K562 (cell line): Measurements from ENCODE around the gene NCDN. TPM values are rescaled to one million over a fixed set of nuclear protein-coding genes. Genes with fewer than 3 reads are reported as not detected.

Experiments
- ATAC-seq: fragments of 200-7000 bp; cut with Tn5 transposase; 3 replicates; pipeline ENCODE4 v1.9.1; 2020; ENCODE audit warnings: moderate library complexity
- BruUV-seq: library from RNA; stranded (reverse); fragments of 400-500 nt; replicated peaks from 2 replicates; lab custom pipeline; 2021; lab: Mats Ljungman, UMichigan
- CTCF ChIA-PET: fragments of 300-600 bp; formaldehyde crosslinking; extraction: SDS; loops from one replicate; lab custom pipeline; 2021; ENCODE audit warnings: low intra/inter-chr PET ratio; lab: Yijun Ruan, JAX
- POLR2A ChIA-PET: fragments of 300-600, 350-650 bp; sonication (Branson Sonifier 250); formaldehyde crosslinking; extraction: SDS; loops from one replicate; lab custom pipeline; 2021; ENCODE audit warnings: antibody characterized with exemption, inconsistent platforms; lab: Yijun Ruan, JAX
- DNase-seq, 4 experiments: peaks; one replicate each; pipeline versions ENCODE4 v3.0.0 to v3.0.0-alpha.2; 2011 to 2018; ENCODE audit warnings: low spot score in 3 of 4, mixed read lengths in 3 of 4; ENCODE audit errors: extremely low read depth in 1 of 4
- FAIRE-seq: peaks from 2 replicates; lab custom pipeline; 2011; peaks lifted over from hg19 to GRCh38; lab: Jason Lieb, UNC
- H2AFZ ChIP-seq: 2 replicates; pipeline ENCODE4 v1.6.0; 2011; ENCODE audit warnings: low read depth, low read length, control low read depth, inconsistent platforms
- H3K27ac ChIP-seq: fragments of 200-600 bp; 3 replicates; pipeline ENCODE4 v1.8.0; 2011; ENCODE audit warnings: low read depth, mild to moderate bottlenecking, control low read depth, inconsistent platforms, low read length, moderate library complexity, mixed read lengths; ENCODE audit errors: extremely low read depth
- H3K27me3 ChIP-seq, 2 experiments: fragments of 300-600 bp in 1 of 2; 2 replicates in 1 of 2; 3 replicates in 1 of 2; pipeline versions ENCODE4 v1.6.0 to v1.8.0; 2011; ENCODE audit warnings: inconsistent platforms in 2 of 2, low read length in 2 of 2, mild to moderate bottlenecking in 1 of 2, mixed read lengths in 1 of 2, moderate library complexity in 1 of 2; ENCODE audit not compliant: control insufficient read depth in 2 of 2, insufficient read depth in 2 of 2
- H3K36me3 ChIP-seq: fragments of 300-600 bp; 3 replicates; pipeline ENCODE4 v1.8.0; 2011; ENCODE audit warnings: mild to moderate bottlenecking, low read length, inconsistent platforms; ENCODE audit not compliant: control insufficient read depth, insufficient read depth
- H3K4me1 ChIP-seq, 2 experiments: fragments of 200-600 bp in 1 of 2; replicated peaks in 1 of 2; 2 replicates in 1 of 2; 3 replicates in 1 of 2; pipeline versions ENCODE4 v1.5.1 to v1.8.0; 2011; ENCODE audit warnings: inconsistent platforms in 2 of 2, low read length in 2 of 2, mild to moderate bottlenecking in 1 of 2, mixed read lengths in 1 of 2, moderate library complexity in 1 of 2; ENCODE audit not compliant: control insufficient read depth in 2 of 2, insufficient read depth in 2 of 2
- H3K4me2 ChIP-seq: 2 replicates; pipeline ENCODE4 v1.6.1; 2011; ENCODE audit warnings: low read length, control low read depth, inconsistent platforms, mixed read lengths; ENCODE audit not compliant: insufficient read depth
- H3K4me3 ChIP-seq: fragments of 200-600 bp; sonication (generic), shearing (Covaris generic); 2 replicates; pipeline ENCODE4 v1.5.1; 2016; ENCODE audit warnings: control low read depth, inconsistent platforms
- H3K79me2 ChIP-seq: fragments of 200-600 bp; 3 replicates; pipeline ENCODE4 v1.8.0; 2011; ENCODE audit warnings: low read length, inconsistent platforms; ENCODE audit not compliant: control insufficient read depth, insufficient read depth
- H3K9ac ChIP-seq, 2 experiments: 2 replicates each; pipeline versions ENCODE4 v1.6.0 to v1.6.1; 2011; ENCODE audit warnings: low read depth in 2 of 2, low read length in 2 of 2, control low read depth in 1 of 2, inconsistent platforms in 1 of 2, mild to moderate bottlenecking in 1 of 2, mixed read lengths in 1 of 2; ENCODE audit not compliant: insufficient read depth in 1 of 2
- H3K9me1 ChIP-seq: one replicate; pipeline ENCODE4 v1.6.0; 2011; ENCODE audit warnings: inconsistent platforms, mild to moderate bottlenecking, low read length, moderate library complexity; ENCODE audit not compliant: control insufficient read depth, insufficient read depth
- H3K9me3 ChIP-seq: replicated peaks from 2 replicates; pipeline ENCODE4 v1.5.1; 2011; ENCODE audit warnings: low read depth, low read length, inconsistent platforms; ENCODE audit not compliant: control insufficient read depth, insufficient read depth
- H4K20me1 ChIP-seq: replicated peaks from 2 replicates; pipeline ENCODE4 v1.6.1; 2011; ENCODE audit warnings: low read length, inconsistent platforms, mixed read lengths; ENCODE audit not compliant: control insufficient read depth, insufficient read depth
- CBFA2T3 ChIP-seq: fragments of 450-650 bp; IDR thresholded peaks from 2 replicates; pipeline ENCODE4 v1.6.1; 2017
- CEBPB ChIP-seq: fragments of 450-650 bp; IDR thresholded peaks from 2 replicates; pipeline ENCODE4 v1.6.1; 2016; ENCODE audit warnings: missing genetic modification characterization, missing compliant biosample characterization
- CHD4 ChIP-seq: fragments of 200-600 bp; sonication (generic); IDR thresholded peaks from 3 replicates; pipeline ENCODE4 v1.6.1; 2012; ENCODE audit warnings: low read depth, mild to moderate bottlenecking, mixed read lengths, low read length, inconsistent platforms; ENCODE audit not compliant: insufficient read depth, insufficient replicate concordance, poor library complexity, severe bottlenecking
- EHMT2 ChIP-seq: fragments of 450-650 bp; IDR thresholded peaks from 2 replicates; pipeline ENCODE4 v1.6.1; 2018; ENCODE audit warnings: antibody characterized with exemption
- GTF3C2 ChIP-seq: IDR thresholded peaks from 3 replicates; pipeline ENCODE4 v1.6.1; 2011; ENCODE audit warnings: borderline replicate concordance, mild to moderate bottlenecking, moderate library complexity; ENCODE audit not compliant: insufficient read length; ENCODE audit errors: extremely low read depth
- MLX ChIP-seq, 2 experiments: fragments of 450-650 bp in 1 of 2; sonication (generic) in 1 of 2; formaldehyde crosslinking; conservative IDR thresholded peaks; 2 replicates each; pipeline versions ENCODE4 v1.4.0 to v1.8.1; 2020 to 2022; ENCODE audit warnings: mild to moderate bottlenecking in 1 of 2, missing genetic modification reagents in 1 of 2
- NCOA2 ChIP-seq, 2 experiments: fragments of 450-650 bp; IDR thresholded peaks; 2 replicates each; pipeline ENCODE4 v1.6.1; 2018; ENCODE audit warnings: mild to moderate bottlenecking in 2 of 2, moderate library complexity in 1 of 2; ENCODE audit not compliant: partially characterized antibody in 2 of 2
- NFE2L1 ChIP-seq: fragments of 450-650 bp; IDR thresholded peaks from 2 replicates; pipeline ENCODE4 v1.6.1; 2016; ENCODE audit warnings: missing genetic modification characterization, low read depth, mild to moderate bottlenecking, missing compliant biosample characterization, moderate library complexity, borderline replicate concordance
- RBM14 ChIP-seq: fragments of 200-400 bp; formaldehyde crosslinking; IDR thresholded peaks from 2 replicates; pipeline ENCODE4 v1.6.1; 2018; ENCODE audit warnings: low read depth, mild to moderate bottlenecking, low read length, moderate library complexity, borderline replicate concordance; ENCODE audit not compliant: insufficient read depth
- RFX1 ChIP-seq: fragments of 450-650 bp; IDR thresholded peaks from 2 replicates; pipeline ENCODE4 v1.6.1; 2016; ENCODE audit warnings: mild to moderate bottlenecking, moderate library complexity
- SPI1 ChIP-seq: IDR thresholded peaks from 2 replicates; pipeline ENCODE4 v1.6.1; 2011; ENCODE audit warnings: low read depth, low read length, control low read depth, borderline replicate concordance
- ZBTB34 ChIP-seq: fragments of 250-450 bp; sonication (Bioruptor Pico); IDR thresholded peaks from 2 replicates; pipeline ENCODE4 v1.8.0; 2021; ENCODE audit warnings: mild to moderate bottlenecking, moderate library complexity
- ZNF121 ChIP-seq: sonication (generic); formaldehyde crosslinking; conservative IDR thresholded peaks from 2 replicates; pipeline ENCODE4 v1.8.0; 2022; ENCODE audit warnings: missing genetic modification reagents
- WGBS: fragments of 100-300 bp; shearing (Covaris generic); methylation state at CpG from one replicate; pipeline ENCODE4 v1.1.6; 2016; ENCODE audit warnings: low coverage, mixed read lengths; ENCODE audit not compliant: insufficient coverage; ENCODE audit errors: missing lambda C conversion rate; 5-methylcytosine and 5-hydroxymethylcytosine counted together
- in situ Hi-C: fragments of 300-500 bp; cut with MboI; formaldehyde crosslinking; loops from 4 replicates; pipeline ENCODE4 v1.15.0; 2018; ENCODE audit warnings: inconsistent platforms, mixed read lengths
- intact Hi-C: fragments of 100-400 bp; cut with micrococcal nuclease; formaldehyde crosslinking; loops from 2 replicates; pipeline ENCODE4 v1.14.2; 2022
- polyA plus RNA-seq, 8 experiments: library from polyadenylated mRNA; depleted of rRNA in 4 of 8; stranded (reverse) in 5 of 8; unstranded in 3 of 8; fragments of >200 nt; fragmentation: Nextera tagmentation in 2 of 8; fragmentation: Illumina TruSeq in 1 of 8; extraction: Ambion mirVana in 2 of 8; extraction: Trizol in 1 of 8; gene quantifications; 2 replicates each; pipeline versions ENCODE4 v1.2.1 to v1.2.3, GENCODE V29; 2011 to 2014; ENCODE audit warnings: inconsistent platforms in 1 of 8, missing spikeins in 1 of 8
- total RNA-seq, 7 experiments: library from RNA; depleted of rRNA in 6 of 7; stranded (reverse); fragments of >200 nt in 6 of 7; fragmentation: Illumina TruSeq in 2 of 7; extraction: Trizol in 2 of 7; gene quantifications; 2 replicates each; pipeline versions ENCODE4 v1.2.1 to v1.2.3, GENCODE V29; 2011 to 2021; ENCODE audit warnings: low replicate concordance in 1 of 7

The NCDN gene
- total and polyA plus RNA-seq, 9 of the 15 experiments (the other 6 are each of a cell fraction or from before 2014, with no cell fraction given), result 1.9 to 35.1 (median 10.7) TPM

GRCh38 chr1:35564037-35564883 lies 6.7 kb downstream of the NCDN start:
- H3K9me3 ChIP-seq, result no peaks in the 10 kb centered on the region
- H3K36me3 ChIP-seq, result peaks cover 55% of the 10 kb centered on the region; the same call in 2 of the 3 replicates
- BruUV-seq, result no TSS peak
- FAIRE-seq (peak; percentile 98), ATAC-seq (peak; percentile 88), DNase-seq (peak; percentile 85 to 92 (median 86))
- 69% methylated on average over 9 of the region's 9 CpGs for WGBS
- no peak overlapping the region for H3K4me3 ChIP-seq
- H3K4me1 ChIP-seq, result peaks cover 0 to 25% of the 10 kb centered on the region in 2 experiments; a peak in 2 of 5 replicates
- in situ Hi-C loops (loop anchor here (5.0 to 10.0 kb wide), 2 partner anchors 117 to 359 kb away; no protein-coding TSS in a partner anchor), intact Hi-C loops (loop anchor here (1.0 to 5.0 kb wide), 2 partner anchors 113 to 362 kb away; no protein-coding TSS in a partner anchor)
- peaks cover 23% of the 10 kb centered on the region; the same call in 1 of the 2 replicates for H4K20me1 ChIP-seq
- H3K27ac ChIP-seq, result no peak overlapping the region
- CTCF ChIA-PET, result interaction anchor here (0.6 to 3.1 kb wide), 7 partner anchors 18 to 778 kb away, joined by 3 to 17 read pairs (median 4); partner anchors contain the start of gene C1orf216
- H3K27me3 ChIP-seq, result no peaks in the 10 kb centered on the region
- H3K79me2 ChIP-seq, result no peaks in the 10 kb centered on the region
- peak overlapping the region in 1 of 2 experiments; percentile 49; a peak in 1 of 4 replicates for H3K9ac ChIP-seq
- no peak overlapping the region for H3K4me2 ChIP-seq
- no peak overlapping the region for H2AFZ ChIP-seq
- H3K9me1 ChIP-seq, result no peaks in the 10 kb centered on the region
- POLR2A ChIA-PET, result interaction anchor here (0.6 to 1.6 kb wide), 8 partner anchors 12 to 632 kb away, joined by 3 to 13 read pairs (median 4); no protein-coding TSS in a partner anchor
- TF ChIP-seq NFE2L1 (tag) (no peak), RFX1 (no peak), MLX (CRISPR knock-in tag; conservative IDR thresholded peaks at IDR 0.05) (peak in 1 of 2 experiments; percentile 72; a peak in 1 of 4 replicates), CBFA2T3 (no peak), SPI1 (no peak), CHD4 (no peak), GTF3C2 (no peak), ZBTB34 (no peak), NCOA2 (IDR thresholded peaks at IDR 0.05; ENCODE audit: partially characterized antibody in 2 of 2) (no peak), EHMT2 (no peak), CEBPB (tag) (0 out of 2 replicates have a peak, but pooled peaks have one; percentile 15), ZNF121 (no peak), RBM14 (no peak)
